UCSD-AML1 (cell line): ENCODE measurements around the gene DGCR6L.
"Not testable (repeated sequence)": the region's sequence is repeated elsewhere in the genome, so short reads cannot be mapped to it uniquely, and the experiment has no call there.

Source experiments
- DNase-seq: peaks from one replicate; lab custom pipeline; 2025; ENCODE audit not compliant: unreplicated experiment; lab: John Stamatoyannopoulos, UW

The DGCR6L gene

GRCh38 chr22:20328569-20328930 lies 8.7 kb upstream of the DGCR6L start:
- not testable (repeated sequence) for DNase-seq

DNA sequence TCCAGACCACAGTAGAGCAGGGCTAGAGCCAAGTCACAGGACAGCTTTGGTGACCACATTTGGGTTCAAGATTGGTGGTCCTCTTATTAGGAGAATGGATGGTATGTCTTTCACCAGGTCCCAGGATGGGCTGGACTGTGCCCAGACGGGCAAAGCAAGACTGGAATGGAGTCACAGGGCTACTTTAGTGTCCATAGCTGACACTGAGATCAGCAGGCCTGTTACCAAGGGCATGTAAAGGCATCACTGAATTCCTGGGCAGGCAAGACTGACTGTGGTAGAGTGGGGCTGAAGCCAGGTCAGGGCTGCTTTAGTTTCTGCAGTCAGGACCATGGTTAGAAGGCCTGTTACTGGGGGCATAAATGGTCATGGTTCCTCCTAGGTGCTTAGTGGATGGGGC lies 6.1 kb upstream of the DGCR6L start:
- not testable (repeated sequence) for DNase-seq

GRCh38 chr22:20324139-20324516 lies 4.3 kb upstream of the DGCR6L start:
- DNase-seq = no peak

DNA sequence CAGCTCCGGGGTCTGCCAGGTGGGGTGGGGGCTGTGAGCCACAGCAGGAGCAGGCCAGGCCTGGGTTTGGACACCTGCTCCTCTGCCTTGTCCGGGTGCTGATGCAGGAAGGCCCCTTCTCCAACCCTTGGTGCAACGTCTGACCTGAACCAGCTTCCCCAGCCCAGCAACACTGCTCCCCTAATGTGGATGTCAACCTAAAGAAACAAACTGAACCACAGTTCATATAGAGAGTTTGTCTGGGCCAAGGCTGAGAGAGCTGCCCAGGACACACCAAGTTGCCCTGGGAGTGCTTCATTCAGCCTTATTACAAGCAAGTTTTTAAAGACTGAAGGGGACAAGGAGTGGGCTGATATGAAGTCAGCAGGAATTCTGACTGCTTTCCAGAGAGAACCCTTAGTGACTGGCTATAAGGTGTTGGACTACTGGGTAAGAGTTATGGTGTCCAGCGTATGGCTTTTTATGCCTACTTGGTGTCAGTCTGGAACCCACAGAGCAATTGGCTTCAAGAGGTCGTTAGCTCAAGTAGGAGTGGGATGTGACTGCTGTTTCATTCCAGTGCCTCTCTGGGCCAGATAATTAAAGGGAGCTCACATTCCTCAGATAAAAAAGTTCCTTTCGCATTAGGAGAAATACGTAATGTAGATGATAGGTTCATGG lies 1.8 kb upstream of the DGCR6L start:
- not testable (repeated sequence) for DNase-seq

DNA sequence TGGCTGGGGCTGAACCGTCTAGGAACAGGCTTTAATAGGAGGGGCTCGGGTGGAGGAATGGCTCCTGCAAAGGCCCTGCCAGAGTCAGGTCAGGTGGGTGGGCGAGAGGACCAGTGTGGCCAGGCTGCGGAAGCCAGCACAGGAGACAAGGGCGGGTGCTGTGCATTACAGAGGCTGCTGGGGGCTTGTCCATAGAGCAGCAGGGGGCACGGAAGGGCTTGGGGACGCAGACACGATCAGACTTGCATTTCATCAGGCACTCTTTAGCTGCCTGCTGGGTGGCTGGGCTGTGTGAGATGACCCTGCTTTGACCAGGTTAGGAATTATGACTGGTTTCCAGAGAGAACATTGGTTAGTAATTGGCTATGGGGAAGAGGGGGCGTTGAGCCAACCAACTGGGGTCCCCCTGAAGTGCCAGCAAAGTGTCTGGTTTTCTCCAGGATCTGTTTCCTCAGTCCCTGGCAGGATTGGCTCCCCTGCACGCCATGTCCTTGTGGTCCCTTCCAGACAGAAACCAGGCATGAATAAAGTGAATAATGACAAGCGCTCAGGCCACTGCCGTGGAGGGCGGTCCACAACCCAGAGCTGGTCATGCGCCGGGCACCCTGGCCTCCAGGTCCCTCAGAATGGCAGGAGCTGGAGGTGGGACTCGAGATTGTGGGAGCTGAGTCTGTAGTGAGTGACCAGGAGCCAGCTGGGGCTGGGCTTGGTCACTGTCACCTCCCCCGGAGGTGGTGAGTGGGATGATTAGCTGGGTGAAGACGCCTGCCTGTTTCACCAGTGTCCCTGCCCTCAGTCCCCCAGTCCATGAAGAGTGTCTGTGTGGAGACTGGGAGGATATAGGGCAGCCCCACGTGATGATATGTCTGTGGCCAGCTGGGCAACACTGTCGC lies 1.0 kb upstream of the DGCR6L start:
- not testable (repeated sequence) for DNase-seq

GRCh38 chr22:20319041-20319744 lies 667 bp downstream of the DGCR6L start:
- peak; percentile 47 for DNase-seq

- DNase-seq = not testable (repeated sequence)
Observed at GRCh38 chr22:20318043-20318688, 1.7 kb downstream of the DGCR6L start.

GRCh38 chr22:20317402-20318042 lies 2.3 kb downstream of the DGCR6L start:
- DNase-seq = peak; percentile 43

DNA sequence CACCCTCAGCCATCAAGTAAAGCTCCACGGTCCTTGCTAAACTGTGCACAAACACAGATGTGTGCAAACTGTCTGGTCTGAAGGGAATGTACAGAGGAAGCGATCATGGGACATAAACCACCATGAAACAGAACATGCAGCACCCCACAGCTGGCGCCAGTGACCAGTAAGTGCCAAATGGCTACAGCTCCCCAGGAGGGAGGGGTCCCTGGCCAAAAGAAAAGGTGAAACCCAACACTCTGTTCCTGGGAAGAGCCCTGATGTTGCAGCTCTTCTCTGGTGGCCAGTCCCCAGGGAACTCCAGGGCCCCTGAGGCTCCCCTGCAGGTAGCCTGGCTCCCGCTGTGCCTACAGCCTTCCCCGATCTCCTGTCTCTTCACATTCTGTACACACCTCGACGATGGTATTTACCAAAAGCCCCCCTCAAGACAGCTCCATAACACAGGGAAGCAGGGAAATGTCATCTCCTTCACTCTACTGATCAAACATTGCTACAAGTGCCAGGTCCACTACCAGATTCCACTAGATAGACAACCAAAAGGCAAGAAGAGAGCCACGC lies 2.9 kb downstream of the DGCR6L start:
- DNase-seq = no peak

DNA sequence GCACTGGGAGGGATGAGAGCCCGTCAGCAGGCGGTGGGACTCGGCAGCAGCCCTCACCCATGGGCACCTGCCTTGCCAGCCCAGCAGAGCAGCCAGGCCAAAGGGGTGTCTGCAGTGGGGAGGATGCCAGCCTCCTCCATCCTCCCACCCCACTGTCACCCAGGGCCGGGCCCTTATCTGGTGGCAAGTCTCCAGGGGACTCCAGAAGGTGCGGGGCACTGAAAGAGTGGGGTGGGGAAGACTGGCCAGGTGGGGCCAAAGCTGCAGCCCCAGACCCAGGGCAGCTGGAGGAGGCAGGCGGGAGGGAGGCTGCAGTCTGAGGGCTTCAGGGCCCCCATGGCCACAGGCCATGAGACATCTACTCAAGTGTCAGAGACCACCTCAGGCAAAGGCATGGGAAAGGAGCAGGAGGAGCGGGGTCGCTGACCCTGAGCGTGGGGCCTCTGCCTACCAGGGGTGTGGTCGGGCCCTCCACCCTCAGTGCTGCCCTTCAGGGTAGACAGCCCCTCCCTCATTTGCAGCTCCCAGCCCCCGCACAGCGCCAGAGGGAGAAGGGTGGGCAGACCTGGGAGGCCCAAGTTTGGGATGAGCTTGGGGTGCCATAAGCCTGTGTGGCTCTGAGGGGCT lies 3.5 kb downstream of the DGCR6L start:
- no peak for DNase-seq

DNA sequence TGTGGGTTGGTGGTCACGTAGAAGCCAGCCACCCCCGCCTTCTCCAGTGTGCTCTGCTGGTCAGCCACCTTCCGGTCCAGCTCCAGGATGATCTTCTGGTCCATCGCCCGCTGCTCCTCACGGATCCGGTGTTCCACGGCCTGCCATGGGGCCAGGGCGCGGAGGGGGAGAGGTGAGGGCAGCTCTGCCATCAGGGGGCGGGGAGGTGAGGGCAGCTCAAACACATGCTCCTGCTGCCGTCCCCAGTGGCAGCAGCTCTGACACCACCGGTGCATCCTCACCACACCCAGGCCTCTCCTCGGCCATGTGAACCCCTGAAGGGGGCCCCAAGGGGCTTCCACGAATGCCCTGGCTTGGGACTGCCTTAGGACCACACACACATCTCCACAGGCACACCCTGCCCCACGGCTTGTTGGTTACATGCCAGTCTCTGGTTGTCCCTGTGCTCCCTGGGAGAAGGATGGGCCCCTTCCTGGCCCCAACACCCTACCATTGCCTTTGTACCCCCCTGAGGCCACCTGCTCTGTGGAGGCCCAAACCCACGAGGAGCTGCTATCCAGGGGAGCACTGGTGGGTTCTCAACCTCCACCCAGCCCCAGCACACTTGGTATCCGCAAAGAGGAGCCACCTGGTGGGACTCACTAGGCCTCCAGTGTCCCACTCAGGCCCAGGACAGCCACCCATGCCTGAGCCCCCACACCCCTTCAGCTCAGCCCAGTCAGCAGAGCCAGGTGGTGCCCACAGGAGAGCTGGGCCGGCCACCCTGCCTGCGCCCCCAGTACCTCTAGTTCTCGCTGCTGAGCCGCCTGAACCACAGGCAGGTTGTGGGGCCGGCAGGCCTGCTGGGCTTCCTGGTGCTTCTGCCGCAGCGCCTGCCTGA lies 4.3 kb downstream of the DGCR6L start:
- no peak for DNase-seq

DNA sequence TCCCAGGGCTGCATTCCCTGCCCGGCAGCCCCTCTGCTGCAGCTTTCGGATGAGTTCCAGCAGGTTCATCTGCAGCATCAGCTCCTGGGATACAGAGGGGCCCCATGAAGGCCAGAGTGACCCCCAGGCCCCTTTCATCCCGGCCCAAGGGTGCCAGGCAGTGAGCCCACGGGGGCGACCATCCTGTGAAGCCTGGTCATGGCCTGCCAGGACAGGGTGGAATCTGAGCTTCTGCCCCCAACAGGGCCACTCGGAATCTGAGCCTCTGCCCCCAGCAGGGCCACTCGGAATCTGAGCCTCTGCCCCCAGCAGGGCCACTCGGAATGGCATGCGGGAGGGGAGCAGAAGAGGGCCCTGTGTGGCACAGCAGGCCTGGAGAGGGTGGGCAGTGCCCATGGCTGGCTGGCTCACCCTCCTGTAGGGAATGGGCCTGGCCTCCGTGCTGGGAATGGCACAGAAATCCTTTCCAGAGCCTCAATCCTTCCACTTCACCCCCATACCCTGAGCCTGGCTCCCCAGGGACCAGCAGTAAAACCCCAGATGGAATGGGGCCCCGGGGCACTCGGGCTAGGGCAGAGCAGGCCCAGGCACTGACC lies 5.0 kb downstream of the DGCR6L start:
- not testable (repeated sequence) for DNase-seq

GRCh38 chr22:20314206-20314605 lies 5.7 kb downstream of the DGCR6L start:
- not testable (repeated sequence) for DNase-seq

- not testable (repeated sequence) for DNase-seq
Observed at GRCh38 chr22:20313306-20314077, 6.4 kb downstream of the DGCR6L start.

GRCh38 chr22:20312396-20313191 lies 7.3 kb downstream of the DGCR6L start:
- DNase-seq = no peak

- DNase-seq = not testable (repeated sequence)
Observed at GRCh38 chr22:20311249-20312062, 8.4 kb downstream of the DGCR6L start.
